Skeletal muscle satellite cell (primary cell): ENCODE measurements around the gene NKAIN1.

Source experiments
- H3K27me3 ChIP-seq: 2 replicates; pipeline ENCODE4 v1.7.0; 2013; ENCODE audit warnings: low read length; ENCODE audit not compliant: control insufficient read depth, insufficient read depth
- H3K36me3 ChIP-seq: 2 replicates; pipeline ENCODE4 v1.7.0; 2013; ENCODE audit warnings: mild to moderate bottlenecking, control low read depth, low read length; ENCODE audit not compliant: insufficient read depth
- H3K4me1 ChIP-seq: 2 replicates; pipeline ENCODE4 v1.7.0; 2013; ENCODE audit warnings: low read length; ENCODE audit not compliant: control insufficient read depth, insufficient read depth
- H3K4me2 ChIP-seq: 2 replicates; pipeline ENCODE4 v1.7.0; 2013; ENCODE audit warnings: mild to moderate bottlenecking, low read length
- H3K4me3 ChIP-seq: 2 replicates; pipeline ENCODE4 v1.7.0; 2013; ENCODE audit warnings: low read length
- H3K9ac ChIP-seq: 2 replicates; pipeline ENCODE4 v1.7.0; 2013; ENCODE audit warnings: mild to moderate bottlenecking, low read depth, low read length, moderate library complexity
- H3K9me3 ChIP-seq: replicated peaks from 2 replicates; pipeline ENCODE4 v1.7.0; 2013; ENCODE audit warnings: mild to moderate bottlenecking, control low read depth, low read length

The NKAIN1 gene

GRCh38 chr1:31214316-31215064 is 25.2 kb downstream of the NKAIN1 start:
- H3K36me3 ChIP-seq: no peaks in the 10 kb centered on the region
- no peaks in the 10 kb centered on the region for H3K4me1 ChIP-seq
- H3K4me3 ChIP-seq: no peak overlapping the region
- H3K27me3 ChIP-seq: peaks cover 37% of the 10 kb centered on the region
- no peak overlapping the region for H3K4me2 ChIP-seq
- H3K9me3 ChIP-seq: peaks cover 7% of the 10 kb centered on the region
- no peak overlapping the region for H3K9ac ChIP-seq

- no peaks in the 10 kb centered on the region for H3K36me3 ChIP-seq
These were observed 31.2 kb downstream of the NKAIN1 start for GRCh38 chr1:31208361-31208945.

DNA sequence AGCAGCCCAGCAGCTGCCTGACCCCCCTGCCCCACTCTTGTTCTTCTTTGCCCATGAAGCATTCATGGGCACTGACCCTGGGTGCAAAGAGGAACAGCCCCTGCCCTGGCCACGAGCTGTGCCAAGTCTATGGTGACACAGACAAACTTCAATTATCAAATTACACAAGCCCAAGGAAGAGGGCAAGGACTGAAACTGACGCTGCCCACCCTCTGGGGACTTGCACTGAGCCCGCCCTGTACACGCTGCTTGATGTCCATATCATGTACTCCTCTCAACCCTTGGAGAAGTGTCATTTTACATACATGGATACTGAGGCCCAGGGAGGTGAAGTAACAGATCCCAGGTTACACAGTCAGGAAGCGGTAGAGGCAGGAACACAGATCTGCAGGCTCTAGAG is 32.1 kb downstream of the NKAIN1 start:
- Histone ChIP-seq H3K4me2 (no peak overlapping the region), H3K9me3 (peaks cover 7% of the 10 kb centered on the region), H3K4me1 (no peaks in the 10 kb centered on the region), H3K36me3 (no peaks in the 10 kb centered on the region), H3K9ac (no peak overlapping the region), H3K4me3 (no peak overlapping the region), H3K27me3 (peaks cover 9% of the 10 kb centered on the region)

More at GRCh38 chr1:31208361-31208945, 31.2 kb downstream of the NKAIN1 start:
- Histone ChIP-seq H3K4me2 (no peak overlapping the region), H3K4me3 (no peak overlapping the region), H3K9me3 (peaks cover 7% of the 10 kb centered on the region), H3K9ac (no peak overlapping the region), H3K27me3 (peaks cover 9% of the 10 kb centered on the region), H3K4me1 (no peaks in the 10 kb centered on the region)

GRCh38 chr1:31207046-31207445 is 32.6 kb downstream of the NKAIN1 start:
- H3K4me3 ChIP-seq: no peak overlapping the region
- H3K9me3 ChIP-seq: peaks cover 7% of the 10 kb centered on the region
- H3K36me3 ChIP-seq: no peaks in the 10 kb centered on the region
- H3K4me1 ChIP-seq: no peaks in the 10 kb centered on the region
- H3K4me2 ChIP-seq: no peak overlapping the region
- H3K9ac ChIP-seq: no peak overlapping the region
- peaks cover 9% of the 10 kb centered on the region for H3K27me3 ChIP-seq

GRCh38 chr1:31203215-31203614 is 36.5 kb downstream of the NKAIN1 start:
- Histone ChIP-seq H3K27me3 (peaks cover 21% of the 10 kb centered on the region), H3K4me2 (no peak overlapping the region), H3K9me3 (no peaks in the 10 kb centered on the region), H3K36me3 (no peaks in the 10 kb centered on the region), H3K4me3 (no peak overlapping the region), H3K9ac (no peak overlapping the region), H3K4me1 (no peaks in the 10 kb centered on the region)

DNA sequence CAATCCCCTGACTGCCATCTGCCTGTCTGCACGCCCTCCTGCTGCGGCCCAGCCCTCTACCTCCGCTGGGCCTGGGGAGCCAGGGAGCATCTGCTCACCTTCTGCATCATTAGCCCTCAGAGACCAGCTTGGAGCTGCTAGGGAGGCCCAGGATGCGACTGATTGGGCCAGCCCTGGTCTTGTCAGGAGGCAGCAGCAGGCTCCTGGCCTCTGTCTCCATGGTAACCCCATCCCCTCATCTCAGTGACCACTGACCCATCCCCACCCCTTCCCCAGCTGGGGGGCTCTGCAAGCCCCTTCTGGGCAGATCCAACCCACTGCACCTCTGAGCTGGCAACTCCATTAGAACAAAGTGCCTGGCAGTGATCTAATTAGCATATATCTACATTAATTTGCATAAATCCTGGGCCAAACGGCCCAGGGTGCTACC is 37.7 kb downstream of the NKAIN1 start:
- Histone ChIP-seq H3K36me3 (no peaks in the 10 kb centered on the region), H3K9ac (no peak overlapping the region), H3K4me3 (no peak overlapping the region), H3K27me3 (peaks cover 17% of the 10 kb centered on the region), H3K9me3 (no peaks in the 10 kb centered on the region), H3K4me2 (no peak overlapping the region), H3K4me1 (no peaks in the 10 kb centered on the region)

- no peaks in the 10 kb centered on the region for H3K9me3 ChIP-seq
- no peaks in the 10 kb centered on the region for H3K4me1 ChIP-seq
- H3K4me2 ChIP-seq: no peak overlapping the region
- no peaks in the 10 kb centered on the region for H3K36me3 ChIP-seq
- no peak overlapping the region for H3K4me3 ChIP-seq
- H3K27me3 ChIP-seq: peaks cover 17% of the 10 kb centered on the region
- no peak overlapping the region for H3K9ac ChIP-seq
These were observed 39.7 kb downstream of the NKAIN1 start for GRCh38 chr1:31199949-31200348.

DNA sequence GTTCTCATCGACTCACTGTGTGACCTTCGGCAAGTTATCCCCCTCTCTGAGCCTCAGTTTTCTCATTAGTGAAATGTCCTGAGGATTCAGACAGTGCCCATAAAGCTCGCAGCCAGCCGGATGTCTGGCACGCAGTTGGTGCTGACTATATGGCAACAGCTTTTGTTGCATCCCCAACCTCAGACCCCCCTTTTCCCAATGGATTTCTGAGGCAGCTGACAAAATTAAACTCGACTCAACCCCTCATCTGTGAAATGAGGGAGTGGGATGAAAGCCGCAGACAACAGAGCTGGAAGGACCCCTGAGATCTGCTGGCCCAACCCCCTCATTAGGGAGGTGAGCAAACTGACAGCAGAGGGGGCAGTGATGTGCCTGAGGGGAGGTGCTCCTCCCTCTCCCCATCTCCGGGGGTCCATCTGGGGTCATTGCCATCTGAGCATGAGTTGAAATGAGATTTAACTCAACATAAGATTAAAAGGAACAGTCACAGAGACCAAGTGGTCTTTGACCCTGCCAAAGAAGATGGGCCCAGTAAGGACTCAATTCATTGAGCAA is 40.4 kb downstream of the NKAIN1 start:
- H3K4me3 ChIP-seq: no peak overlapping the region
- H3K36me3 ChIP-seq: no peaks in the 10 kb centered on the region
- H3K9ac ChIP-seq: no peak overlapping the region
- no peaks in the 10 kb centered on the region for H3K9me3 ChIP-seq
- no peaks in the 10 kb centered on the region for H3K4me1 ChIP-seq
- peaks cover 17% of the 10 kb centered on the region for H3K27me3 ChIP-seq
- H3K4me2 ChIP-seq: no peak overlapping the region

DNA sequence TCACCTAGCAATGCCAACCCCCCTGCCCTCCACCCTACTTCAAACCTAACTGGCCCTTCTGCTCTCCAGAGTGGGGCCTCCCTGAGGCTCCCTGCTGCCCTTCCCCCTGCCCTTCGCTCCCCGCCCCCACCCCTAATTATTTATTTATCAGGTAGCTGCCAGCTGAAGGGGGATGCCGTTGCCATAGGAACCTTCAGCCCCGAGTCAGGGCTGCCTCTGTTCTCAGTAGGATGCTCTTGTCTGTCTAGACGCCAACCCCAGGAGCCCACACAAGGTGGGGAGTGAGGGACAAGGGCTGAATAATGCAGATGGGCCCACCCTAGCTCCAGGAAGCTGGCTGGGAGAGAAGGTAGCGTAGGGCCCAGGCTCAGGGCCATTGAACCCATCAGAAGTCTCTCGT is 41.1 kb downstream of the NKAIN1 start:
- Histone ChIP-seq H3K36me3 (no peaks in the 10 kb centered on the region), H3K9me3 (no peaks in the 10 kb centered on the region), H3K4me3 (no peak overlapping the region), H3K4me1 (no peaks in the 10 kb centered on the region), H3K4me2 (no peak overlapping the region), H3K9ac (no peak overlapping the region), H3K27me3 (peaks cover 17% of the 10 kb centered on the region)

- Histone ChIP-seq H3K36me3 (no peaks in the 10 kb centered on the region), H3K4me3 (no peak overlapping the region), H3K27me3 (peaks cover 17% of the 10 kb centered on the region)
These were observed 41.5 kb downstream of the NKAIN1 start for GRCh38 chr1:31198150-31198549.

GRCh38 chr1:31196685-31197084 is 43.0 kb downstream of the NKAIN1 start:
- Histone ChIP-seq H3K9ac (no peak overlapping the region), H3K4me3 (no peak overlapping the region), H3K36me3 (no peaks in the 10 kb centered on the region)

More at GRCh38 chr1:31198150-31198549, 41.5 kb downstream of the NKAIN1 start:
- Histone ChIP-seq H3K9ac (no peak overlapping the region), H3K9me3 (no peaks in the 10 kb centered on the region), H3K4me1 (no peaks in the 10 kb centered on the region), H3K4me2 (no peak overlapping the region)

More at GRCh38 chr1:31196685-31197084, 43.0 kb downstream of the NKAIN1 start:
- H3K9me3 ChIP-seq: no peaks in the 10 kb centered on the region
- H3K27me3 ChIP-seq: peaks cover 20% of the 10 kb centered on the region
- H3K4me1 ChIP-seq: no peaks in the 10 kb centered on the region
- no peak overlapping the region for H3K4me2 ChIP-seq
